ENCODE data around the gene C5orf22. TPM values are rescaled to one million over a fixed set of nuclear protein-coding genes. Genes with fewer than 3 reads are reported as not detected.

Gene C5orf22
- total and polyA plus RNA-seq, 8 donors: 1.4 to 40.6 (median 8.6) TPM

DNA sequence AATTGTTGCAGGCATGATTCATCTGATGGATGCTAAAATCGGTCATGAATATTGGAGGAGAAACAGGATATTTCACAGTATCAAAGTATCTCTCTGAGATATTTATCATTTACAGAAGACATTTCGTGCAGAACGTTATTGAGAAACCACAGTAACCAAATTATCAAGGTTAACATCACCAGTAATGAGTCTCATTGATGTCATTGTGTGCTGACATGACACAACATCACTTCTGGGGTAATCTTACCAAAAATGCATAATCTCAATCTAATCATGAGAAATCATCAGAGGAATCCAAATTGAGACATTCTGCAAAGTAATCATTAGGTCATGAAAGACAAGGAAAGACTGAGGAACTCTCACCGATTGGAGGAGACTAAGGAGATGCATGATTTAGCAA is 42.7 kb downstream of the C5orf22 start:
- no peak overlapping the region for H3K27ac ChIP-seq
- H3K9me3 ChIP-seq: no peaks in the 10 kb centered on the region
- peaks cover 0 to 5% (median 0%) of the 10 kb centered on the region in 3 donors for H3K27me3 ChIP-seq
- no peak for TF ChIP-seq EP300 (IDR thresholded peaks at IDR 0.05)
- no peak for TF ChIP-seq POLR2AphosphoS5 (IDR thresholded peaks at IDR 0.05)
- no peak for TF ChIP-seq CTCF (IDR thresholded peaks at IDR 0.05)
- TF ChIP-seq POLR2A (IDR thresholded peaks at IDR 0.05): no peak
- H3K4me3 ChIP-seq: no peak overlapping the region
- DNase-seq: no peak
- 71 to 84% (median 74%) methylated on average over 4 of the region's 4 CpGs for WGBS, 5 donors
- no peaks in the 10 kb centered on the region for H3K4me1 ChIP-seq
- no peaks in the 10 kb centered on the region for H3K36me3 ChIP-seq
- intact Hi-C loops (cut with DNase I; ENCODE audit: low total_unique reads): no loop called here

DNA sequence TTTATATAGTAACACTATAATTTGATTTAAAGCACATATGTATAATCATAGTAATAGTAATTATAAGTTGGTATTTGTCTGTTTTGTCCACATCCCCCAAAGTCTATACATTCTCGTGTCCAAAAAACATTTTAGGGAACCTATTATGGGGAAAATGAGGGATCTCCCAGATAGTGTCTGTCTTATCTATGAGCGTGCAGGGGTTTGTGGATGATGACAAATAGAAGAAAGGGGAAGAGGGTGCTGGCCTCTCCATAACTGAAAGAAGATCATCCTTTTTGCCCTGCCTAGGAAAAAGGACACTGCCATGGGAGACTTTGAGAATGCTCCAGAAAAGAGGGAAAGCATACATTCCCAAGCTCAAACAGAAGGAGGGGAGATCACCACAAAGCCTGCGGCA is 45.3 kb downstream of the C5orf22 start:
- TF ChIP-seq CTCF (IDR thresholded peaks at IDR 0.05): no peak
- no peak for TF ChIP-seq POLR2A (IDR thresholded peaks at IDR 0.05)
- TF ChIP-seq EP300 (IDR thresholded peaks at IDR 0.05): no peak
- H3K27ac ChIP-seq: no peak overlapping the region
- no peaks in the 10 kb centered on the region for H3K4me1 ChIP-seq
- no peaks in the 10 kb centered on the region for H3K36me3 ChIP-seq
- intact Hi-C loops (cut with DNase I; ENCODE audit: low total_unique reads): no loop called here
- DNase-seq: no peak
- 68 to 79% (median 71%) methylated on average over 3 of the region's 3 CpGs for WGBS, 5 donors
- peaks cover 0 to 5% (median 0%) of the 10 kb centered on the region in 3 donors for H3K27me3 ChIP-seq
- no peaks in the 10 kb centered on the region for H3K9me3 ChIP-seq
- no peak overlapping the region for H3K4me3 ChIP-seq

- peaks cover 0 to 5% (median 0%) of the 10 kb centered on the region in 3 donors for H3K27me3 ChIP-seq
Measured at GRCh38 chr5:31579558-31579957, 47.5 kb downstream of the C5orf22 start.

GRCh38 chr5:31581498-31582099 is 49.5 kb downstream of the C5orf22 start:
- H3K9me3 ChIP-seq: no peaks in the 10 kb centered on the region
- DNase-seq: peak in 1 of 2 donors; percentile 66
- intact Hi-C loops (cut with DNase I; ENCODE audit: low total_unique reads): loop anchor here (10.0 kb wide), 1 partner anchor 223 kb away; no protein-coding TSS in a partner anchor
- 33 to 36% (median 35%) methylated on average over 3 of the region's 3 CpGs for WGBS, 5 donors
- no peak overlapping the region for H3K4me3 ChIP-seq
- H3K4me1 ChIP-seq: no peaks in the 10 kb centered on the region
- no peaks in the 10 kb centered on the region for H3K27me3 ChIP-seq
- TF ChIP-seq CTCF (IDR thresholded peaks at IDR 0.05): peak in 3 of 7 experiments; percentile 12 to 50 (median 32)
- no peak for TF ChIP-seq EP300 (IDR thresholded peaks at IDR 0.05)
- no peaks in the 10 kb centered on the region for H3K36me3 ChIP-seq
- no peak overlapping the region for H3K27ac ChIP-seq

More at GRCh38 chr5:31579558-31579957, 47.5 kb downstream of the C5orf22 start:
- intact Hi-C loops (cut with DNase I; ENCODE audit: low total_unique reads): no loop called here
- no peaks in the 10 kb centered on the region for H3K36me3 ChIP-seq
- TF ChIP-seq POLR2A (IDR thresholded peaks at IDR 0.05) (no peak), POLR2AphosphoS5 (IDR thresholded peaks at IDR 0.05) (no peak), EP300 (IDR thresholded peaks at IDR 0.05) (no peak), CTCF (IDR thresholded peaks at IDR 0.05) (no peak)
- H3K27ac ChIP-seq: no peak overlapping the region
- H3K9me3 ChIP-seq: no peaks in the 10 kb centered on the region
- WGBS, 5 donors: 80 to 96% (median 95%) methylated on average over 2 of the region's 2 CpGs
- H3K4me1 ChIP-seq: no peaks in the 10 kb centered on the region
- no peak for DNase-seq
- no peak overlapping the region for H3K4me3 ChIP-seq

Measured in stomach (tissue), 9 donors.